GM19324 (cell line): ENCODE data around the gene TRIO.

Experiments
- ATAC-seq: cut with Tn5 transposase; IDR thresholded peaks from one replicate; pipeline ENCODE4 v1.9.1; 2021; ENCODE audit warnings: mild to moderate bottlenecking, moderate library complexity; ENCODE audit not compliant: unreplicated experiment, low FRiP score

TRIO gene

DNA sequence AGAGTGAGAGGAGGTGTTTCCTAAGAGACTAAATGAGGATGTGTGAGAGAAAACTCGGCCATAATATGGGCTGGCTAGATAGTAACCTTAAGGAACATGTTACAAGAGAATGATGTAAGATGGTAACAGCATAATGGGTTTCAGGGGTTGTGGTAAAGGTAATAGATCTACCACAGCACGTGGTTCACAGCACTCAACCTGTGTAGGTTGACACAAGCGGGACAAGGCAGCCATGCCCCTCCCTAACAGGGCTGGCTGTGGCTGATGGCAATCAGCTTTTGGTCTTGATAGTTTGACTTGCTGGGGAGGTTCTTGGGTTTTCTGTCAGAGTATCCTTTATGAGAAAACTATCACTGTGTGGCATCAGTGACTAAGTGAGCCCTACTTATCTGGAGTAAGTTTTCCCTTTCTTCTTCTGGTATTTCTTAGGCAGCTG lies 138.6 kb downstream of the TRIO start:
- ATAC-seq = no peak

DNA sequence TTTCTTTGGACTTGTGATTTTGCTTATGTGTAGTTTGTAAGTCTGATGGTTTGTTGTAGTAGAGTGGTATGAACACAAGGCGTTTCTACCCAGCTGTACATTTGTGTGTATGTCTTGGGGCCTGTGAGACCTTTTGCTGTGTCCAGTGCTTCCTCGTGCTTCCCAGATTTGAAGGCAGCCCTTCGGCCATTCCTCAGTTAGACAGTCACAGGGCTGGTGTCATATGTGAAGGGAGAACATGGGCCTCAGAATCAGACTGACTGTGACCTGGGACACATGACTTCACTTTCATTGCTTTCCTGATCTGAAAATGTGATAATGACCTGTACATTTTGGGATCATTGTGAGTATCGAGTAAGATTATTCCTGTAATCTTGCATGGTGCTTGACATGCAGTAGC lies 140.0 kb downstream of the TRIO start:
- ATAC-seq = no peak

DNA sequence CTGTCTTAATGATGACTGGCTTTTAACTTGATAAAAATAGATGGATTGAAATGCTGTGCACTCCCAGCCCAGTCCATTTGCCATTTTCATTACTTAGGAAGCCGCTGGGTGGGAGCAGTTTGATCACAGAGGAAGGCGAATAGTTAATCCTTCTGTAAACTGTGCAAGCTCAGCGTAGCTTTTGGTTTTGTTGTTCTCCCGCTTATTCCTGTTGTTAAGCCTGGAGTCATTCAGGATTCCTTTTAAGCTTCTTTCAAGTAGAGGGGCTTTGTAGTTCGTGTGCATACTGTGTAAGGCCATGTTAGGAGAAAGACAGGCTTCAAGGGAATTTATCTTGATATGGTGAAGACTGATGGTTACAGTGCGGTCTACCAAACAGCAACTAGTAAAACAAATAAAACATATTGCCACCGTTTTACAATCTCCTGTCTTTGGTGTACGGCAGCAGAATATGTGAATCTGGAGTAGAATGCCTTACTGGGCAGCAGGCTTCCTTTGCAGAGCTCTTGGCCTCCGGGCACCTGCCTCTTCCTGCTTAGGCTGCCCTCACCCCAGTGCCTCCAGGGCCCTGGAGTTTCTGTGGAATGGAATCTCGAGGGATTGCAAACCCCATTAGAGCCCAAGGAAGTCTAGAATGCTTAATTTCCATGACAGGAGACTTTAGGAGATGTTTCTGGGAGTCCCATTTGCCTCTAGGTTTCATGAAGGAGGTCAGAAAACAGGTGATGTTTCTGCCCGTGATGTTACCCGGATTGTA lies 141.4 kb downstream of the TRIO start:
- ATAC-seq = no peak

DNA sequence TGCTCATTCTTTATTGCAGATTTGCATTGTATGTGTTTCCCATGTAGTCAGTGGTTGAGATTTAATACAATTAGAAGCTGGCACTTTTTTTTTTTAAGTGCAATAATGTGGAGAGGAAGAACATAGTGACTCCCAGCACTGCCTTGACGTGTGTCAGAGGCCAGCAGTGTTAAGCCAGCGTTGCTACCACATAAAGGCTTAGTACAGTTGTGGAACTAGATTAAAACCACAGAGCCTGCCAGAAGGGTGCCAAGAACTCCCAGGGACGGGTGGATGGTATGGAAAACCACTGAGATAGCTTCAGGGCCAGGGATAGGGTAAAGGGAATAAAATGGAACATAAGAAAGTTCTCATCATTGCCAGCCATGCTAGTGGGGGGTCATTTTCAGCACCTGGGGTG lies 142.9 kb downstream of the TRIO start:
- no peak for ATAC-seq

DNA sequence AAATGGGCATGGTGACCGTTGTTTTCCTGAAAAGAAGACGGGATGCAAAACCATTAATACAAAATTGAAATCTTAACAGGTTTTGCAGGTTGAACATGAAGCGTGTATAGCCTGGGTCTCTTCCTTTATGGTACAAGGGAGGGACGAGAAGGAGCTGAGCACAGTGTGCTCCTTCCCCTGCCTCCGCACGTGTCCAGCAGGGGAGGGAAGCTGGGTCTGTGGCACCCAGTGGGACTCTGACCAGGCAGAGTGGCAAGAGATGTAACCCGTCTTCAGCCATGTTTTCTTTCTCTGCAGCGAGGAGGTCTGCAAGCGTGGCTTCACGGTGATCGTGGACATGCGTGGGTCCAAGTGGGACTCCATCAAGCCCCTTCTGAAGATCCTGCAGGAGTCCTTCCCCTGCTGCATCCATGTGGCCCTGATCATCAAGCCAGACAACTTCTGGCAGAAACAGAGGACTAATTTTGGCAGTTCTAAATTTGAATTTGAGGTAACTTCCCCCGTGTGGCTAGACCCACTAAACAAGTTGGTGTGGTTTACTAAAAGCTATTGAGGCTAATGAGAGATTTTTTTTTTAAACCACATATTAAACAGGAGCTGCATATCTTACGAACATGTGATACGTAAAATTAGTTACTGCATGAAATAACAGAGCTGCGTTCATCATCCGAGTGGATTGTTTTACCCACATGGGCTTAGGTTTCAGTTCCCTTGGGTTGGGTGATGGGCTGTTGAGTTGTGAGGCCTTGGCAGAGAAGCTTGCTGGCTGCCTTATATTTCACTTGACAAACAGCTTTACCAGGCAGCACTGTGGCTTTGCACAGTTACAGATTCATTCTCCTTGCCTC lies 143.7 kb downstream of the TRIO start:
- no peak for ATAC-seq

DNA sequence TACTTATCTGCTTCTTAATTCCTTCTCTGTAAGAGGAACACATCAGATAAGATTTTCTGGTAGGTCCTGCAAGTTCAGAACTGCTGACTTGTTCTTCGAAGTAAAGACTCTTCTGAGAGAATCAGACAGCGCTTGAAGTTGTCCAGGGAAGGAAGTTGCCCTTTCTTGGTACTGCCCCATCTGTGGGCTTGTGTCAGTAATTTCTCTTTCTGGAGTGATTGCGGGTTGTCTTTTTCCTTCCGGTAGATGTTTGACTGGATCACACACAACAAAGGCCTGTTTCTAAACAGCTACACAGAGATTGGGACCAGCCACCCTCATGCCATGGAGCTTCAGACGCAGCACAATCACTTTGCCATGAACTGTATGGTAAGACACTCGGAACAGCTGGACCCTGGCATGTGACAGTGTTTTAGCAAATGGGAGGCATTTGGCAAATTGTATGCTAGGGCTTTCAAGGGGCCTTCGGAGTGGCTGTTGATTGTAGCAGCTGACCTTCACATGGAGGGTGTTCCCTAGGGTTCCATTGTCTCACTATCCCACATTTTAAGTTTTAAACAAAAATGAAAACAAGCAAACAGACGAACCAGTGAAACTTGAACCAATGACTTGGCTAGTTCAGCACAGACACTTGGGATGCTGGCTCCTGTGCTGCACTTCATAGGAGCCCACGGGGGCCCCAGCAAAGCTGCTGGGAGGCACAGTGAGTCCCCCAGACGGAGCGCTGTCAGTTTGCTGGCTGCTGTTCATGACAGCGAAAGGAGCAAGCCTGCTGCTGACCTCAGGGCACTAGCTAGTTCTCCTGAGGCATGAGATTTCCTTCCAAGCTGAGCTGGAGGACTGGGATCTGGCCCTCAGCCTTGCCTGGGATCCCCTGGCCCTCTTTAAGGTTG lies 149.9 kb downstream of the TRIO start:
- no peak for ATAC-seq

DNA sequence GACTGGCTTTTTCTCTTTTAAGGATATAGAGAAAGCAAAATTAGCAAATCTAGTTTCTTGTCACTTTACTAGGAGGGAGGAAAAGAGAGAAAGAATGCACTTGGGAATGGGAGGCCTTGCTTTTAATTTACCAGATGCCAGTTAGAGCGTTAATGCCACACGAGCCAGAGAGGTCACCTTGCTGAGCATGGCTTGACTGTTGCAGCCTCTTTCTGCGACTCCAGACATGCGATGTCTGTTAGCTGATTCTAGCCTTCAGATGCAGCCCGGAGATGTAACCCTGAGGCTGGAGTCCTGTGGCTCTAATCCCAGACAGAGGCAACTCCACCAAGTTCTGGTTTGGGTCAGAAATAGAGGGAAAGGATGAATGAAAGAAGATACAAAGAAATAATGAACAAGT lies 152.5 kb downstream of the TRIO start:
- ATAC-seq = no peak

DNA sequence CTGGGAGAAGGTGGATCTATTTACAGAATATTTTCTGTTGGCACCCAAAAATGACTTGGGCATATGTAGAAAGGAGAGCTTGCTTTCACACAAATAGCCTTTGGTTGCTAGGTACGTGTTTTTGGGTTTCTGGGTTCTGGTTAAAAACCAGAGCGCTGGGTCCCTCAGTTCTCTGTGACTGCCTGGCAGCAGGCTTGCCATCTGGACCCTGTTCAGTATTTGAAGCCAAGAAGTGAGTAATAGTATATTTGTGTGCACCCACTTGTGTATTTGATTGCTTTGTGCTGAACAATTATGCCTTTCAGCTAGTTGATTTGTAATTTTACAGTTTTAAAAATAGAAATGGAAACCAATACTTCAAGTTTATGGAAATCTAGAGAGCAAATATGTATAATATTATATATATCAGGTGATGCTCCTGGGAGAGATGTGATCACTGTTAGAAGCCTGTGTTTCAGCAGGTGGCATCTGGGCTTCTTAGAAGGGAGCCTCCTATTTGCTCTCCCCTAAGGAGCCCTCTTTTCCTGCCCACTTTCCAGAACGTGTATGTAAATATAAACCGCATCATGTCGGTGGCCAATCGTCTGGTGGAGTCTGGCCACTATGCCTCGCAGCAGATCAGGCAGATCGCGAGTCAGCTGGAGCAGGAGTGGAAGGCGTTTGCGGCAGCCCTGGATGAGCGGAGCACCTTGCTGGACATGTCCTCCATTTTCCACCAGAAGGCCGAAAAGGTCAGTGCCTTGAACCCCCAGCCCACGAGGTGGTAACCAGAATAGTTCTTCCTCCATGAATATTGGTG lies 153.6 kb downstream of the TRIO start:
- ATAC-seq = no peak

DNA sequence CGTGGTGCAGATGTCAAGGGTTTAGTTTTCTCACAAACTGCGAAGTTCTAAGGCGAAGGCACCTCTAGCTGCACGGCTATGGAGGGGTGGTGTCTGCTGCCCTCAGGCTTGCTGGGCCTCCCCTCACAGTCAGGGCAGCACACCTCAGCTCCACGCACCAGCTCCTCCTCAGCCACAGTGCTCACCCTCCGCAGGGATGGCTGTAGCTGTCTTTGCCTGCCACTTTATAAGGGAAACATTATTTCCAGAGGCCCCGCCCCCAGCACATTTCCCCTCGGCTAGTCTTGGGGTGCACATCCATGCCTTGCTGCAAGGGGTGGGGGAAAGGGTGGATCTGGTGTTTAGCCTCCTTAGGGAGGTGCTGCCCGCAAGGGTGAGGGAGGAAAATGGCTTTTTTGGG lies 154.6 kb downstream of the TRIO start:
- no peak for ATAC-seq

DNA sequence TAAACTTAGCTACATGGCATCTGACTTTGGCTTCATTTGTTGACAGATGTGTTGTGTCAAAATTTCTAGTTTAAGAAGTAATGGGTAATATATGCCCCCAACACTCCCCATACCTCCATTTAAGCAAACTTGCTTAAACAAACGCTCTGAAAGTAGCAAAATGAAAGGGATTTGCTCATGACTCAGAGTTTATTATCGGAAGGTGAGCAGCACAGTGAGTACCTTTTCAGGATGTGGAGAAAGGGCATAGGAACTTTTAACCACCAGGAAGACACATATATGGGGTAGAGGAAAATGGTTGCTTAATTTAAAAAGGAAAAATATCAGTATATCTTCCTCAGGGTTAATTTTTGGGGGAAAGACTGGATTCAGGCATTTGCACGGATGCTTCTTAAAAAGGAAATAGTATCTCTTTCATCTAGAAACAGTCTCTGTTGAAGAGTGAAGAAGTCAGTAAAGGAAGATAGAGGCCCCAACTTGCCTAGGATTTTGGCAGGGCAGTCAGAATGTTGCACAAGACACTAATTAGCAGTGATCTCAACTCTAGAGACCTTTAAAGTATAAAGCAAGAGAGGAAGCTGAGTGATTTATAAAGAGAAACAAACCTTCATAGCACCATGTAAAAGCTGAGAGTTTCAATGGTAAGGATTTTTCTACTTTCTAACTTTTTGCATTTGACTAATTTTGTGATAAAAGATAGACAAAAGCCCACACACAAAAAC lies 155.1 kb downstream of the TRIO start:
- no peak for ATAC-seq

DNA sequence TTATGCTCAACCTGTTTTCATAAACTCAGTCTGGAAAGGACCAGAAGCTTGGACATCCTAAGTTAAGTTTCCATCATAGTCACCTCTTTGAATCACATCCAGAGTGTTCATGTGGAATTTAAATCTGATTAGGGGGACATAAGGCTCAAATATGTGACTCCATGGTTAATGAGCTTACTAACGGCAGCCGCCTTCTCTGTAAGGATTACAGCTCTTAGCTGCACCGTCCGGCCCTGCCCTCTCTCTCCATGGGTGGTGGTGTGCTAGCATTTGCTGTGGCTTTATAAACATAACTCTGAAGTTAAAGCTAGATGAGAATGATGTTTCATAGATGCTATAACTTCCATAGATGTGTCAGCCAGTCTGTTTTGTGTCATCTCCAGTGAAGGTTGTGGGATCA lies 156.5 kb downstream of the TRIO start:
- ATAC-seq = no peak

DNA sequence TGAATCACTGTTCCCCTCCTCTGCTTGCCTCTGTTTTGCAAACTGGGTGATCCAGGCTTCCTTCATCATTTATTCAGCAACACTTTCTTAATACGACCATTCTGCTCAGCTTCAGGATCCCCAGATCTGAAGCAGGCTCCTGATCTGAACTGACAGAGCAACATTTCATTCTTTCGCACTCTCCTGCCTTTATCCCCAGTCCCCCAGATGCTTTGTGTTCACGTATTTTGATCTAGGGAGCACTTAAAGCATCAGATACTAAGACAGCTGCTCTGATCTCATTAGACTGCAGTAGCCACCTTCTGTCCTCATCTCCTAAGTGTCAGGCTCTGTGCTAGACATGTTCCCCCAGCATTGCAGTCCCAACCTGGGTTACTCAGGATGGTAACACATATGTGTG lies 158.0 kb downstream of the TRIO start:
- no peak for ATAC-seq

DNA sequence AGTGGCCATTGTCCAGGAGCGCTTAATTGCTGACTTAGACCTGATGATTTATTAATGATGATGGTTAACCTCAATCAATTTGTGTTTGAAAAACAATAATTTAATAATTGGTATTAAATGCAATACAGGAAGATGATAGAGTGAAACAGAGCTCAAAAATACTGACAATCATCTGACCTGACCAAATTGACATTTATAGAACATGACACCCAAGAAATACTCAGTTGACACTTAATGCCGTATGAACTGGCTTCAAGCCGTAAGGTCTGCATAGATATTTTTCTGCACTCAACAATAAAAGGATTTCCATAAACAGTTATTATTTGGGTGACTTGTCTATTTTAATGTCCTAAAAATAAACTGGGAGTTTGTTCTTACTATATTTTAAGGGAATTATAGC lies 159.2 kb downstream of the TRIO start:
- no peak for ATAC-seq

DNA sequence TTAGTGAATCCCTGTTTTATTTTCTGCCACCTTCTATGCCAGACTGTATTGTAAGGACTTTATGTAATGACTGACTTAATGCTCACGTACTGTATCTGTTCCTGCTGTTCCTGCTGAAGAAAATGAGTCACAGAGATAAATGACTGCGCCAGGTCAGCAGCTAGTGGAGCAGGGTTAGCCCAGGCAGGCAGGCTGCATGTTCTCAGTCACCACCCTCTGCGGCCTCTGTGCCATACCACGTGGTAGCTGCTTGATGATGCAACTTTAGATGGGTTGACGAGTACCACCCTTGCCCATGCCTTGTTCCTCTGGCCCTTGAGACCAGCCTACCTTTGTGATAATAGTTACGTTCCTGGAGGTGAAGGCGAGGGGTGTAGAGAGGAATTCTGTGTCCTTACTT lies 161.9 kb downstream of the TRIO start:
- ATAC-seq = no peak

DNA sequence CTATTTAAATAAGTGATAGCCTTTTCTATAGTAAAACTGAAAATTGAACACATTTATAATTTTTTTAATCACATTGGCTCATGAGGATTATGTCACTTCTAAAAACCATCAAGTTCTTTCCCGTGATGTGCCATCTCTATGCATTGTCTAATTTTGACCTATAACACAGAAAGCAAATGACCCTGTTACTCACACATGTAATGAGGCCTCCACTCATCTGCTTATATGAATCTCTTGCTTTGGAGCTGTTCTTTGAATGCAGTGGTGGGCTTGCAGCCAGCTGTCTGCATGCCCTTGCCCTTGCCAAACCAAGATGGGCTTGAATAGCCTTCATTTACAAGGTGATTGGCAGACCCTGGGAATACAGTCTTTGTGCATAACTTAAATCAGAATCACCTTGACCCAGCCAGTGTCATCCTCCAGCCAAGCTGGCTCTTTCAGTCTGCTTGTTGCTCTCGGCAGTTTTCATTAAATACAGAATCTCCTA lies 163.2 kb downstream of the TRIO start:
- ATAC-seq = no peak

DNA sequence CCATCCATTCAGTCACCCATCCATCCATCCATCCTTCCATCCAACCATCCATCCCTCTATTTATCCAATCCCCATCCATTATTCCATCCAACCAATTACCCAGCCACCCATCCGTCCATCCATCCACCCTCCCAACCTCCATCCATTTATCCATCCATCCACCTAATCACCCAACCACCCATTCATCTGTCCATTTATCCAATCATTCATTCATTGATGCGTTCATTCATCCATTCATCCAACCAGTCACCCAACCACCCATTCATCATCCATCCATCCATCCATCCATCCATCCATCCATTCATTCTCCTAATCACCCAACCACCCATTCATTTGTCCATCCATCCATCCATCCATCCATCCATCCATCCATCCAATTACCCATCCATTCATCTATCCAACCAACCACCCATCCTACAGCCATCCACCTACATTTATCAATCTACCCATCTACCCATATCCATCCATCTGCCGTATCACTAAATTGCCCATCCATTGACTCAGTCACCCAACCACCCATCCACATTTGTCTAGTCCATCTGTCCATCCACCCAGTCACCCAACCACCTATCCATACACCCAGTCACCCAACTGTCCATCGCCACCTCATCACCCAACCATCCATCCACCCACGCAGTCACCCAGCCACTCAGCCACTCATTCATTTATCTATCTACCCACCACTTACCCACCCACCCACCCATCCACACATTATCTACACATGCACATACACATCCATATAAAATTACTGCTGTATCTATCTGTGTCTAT lies 165.4 kb downstream of the TRIO start:
- no peak for ATAC-seq

DNA sequence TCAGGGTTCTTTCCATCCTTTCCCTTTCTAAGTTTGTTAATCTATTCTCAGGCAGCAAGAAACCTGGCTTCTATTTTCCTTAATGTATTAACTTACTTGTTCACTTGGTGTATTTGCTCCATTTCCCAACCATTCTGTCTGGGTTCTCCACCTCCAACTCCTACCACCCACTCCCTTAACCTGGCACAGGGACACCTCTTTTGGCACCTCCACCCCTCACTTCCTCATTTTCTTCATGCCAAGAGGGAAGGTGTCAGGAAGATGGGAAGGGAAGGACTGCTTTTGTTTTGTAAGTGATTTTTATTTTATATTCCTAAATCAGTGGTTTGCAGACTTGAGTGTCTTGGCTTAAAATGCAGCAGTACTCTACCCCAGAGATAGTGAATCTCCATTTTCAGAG lies 166.1 kb downstream of the TRIO start:
- ATAC-seq = no peak

DNA sequence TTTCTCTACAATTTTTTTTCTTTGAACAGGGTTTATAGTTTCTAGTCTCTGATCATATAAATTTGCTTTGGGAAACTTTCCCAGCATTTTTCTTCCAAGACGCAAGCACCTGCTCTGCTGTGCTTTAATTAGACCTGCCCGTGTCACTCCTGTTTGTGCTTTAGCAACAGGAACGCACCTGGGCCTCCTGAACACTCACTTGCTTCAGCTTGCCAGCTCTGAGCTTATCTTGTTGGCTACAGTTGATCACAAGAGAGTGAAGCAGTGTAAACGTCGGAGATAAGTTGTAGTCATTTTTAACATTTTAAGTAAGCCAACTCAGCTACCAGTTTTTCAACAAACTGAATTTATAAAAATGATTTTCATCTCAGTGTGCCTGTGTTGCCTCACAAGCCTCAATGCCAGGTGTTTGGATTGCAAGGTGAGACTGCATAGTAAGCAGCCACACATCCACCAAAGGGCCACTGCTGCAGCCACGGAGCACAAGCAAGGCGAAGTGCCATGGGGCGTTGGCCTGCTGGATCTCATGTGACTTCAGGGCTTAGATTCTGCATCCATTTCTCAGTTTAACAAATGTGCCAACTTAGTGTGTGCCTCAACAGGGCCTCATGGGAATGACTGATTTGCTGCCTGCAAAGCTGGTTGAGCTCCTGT lies 166.9 kb downstream of the TRIO start:
- ATAC-seq = no peak
